Stimulated activated naive CD4-positive, alpha-beta T cell (primary cell): ENCODE data around the gene MSANTD1.

Source experiments
- DNase-seq, 6 experiments: peaks; one replicate each; lab custom pipeline; 2025; lab: John Stamatoyannopoulos, UW

The MSANTD1 gene

DNA sequence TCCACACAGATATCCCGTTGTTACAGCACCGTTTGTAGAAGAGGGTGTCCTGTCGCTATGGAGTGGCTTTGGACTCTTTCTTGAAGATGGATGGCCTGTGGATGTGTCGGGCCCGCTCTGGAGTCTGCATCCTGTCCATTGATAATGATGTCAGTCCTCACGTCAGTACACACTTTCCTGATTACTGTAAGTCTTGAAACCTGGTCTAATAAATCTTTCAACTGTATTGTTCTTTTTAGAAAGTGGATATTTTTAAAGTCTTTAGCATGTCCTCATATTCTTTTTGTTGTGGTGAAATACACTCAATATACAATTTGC lies 14.9 kb downstream of the MSANTD1 start:
- no peak for DNase-seq

DNA sequence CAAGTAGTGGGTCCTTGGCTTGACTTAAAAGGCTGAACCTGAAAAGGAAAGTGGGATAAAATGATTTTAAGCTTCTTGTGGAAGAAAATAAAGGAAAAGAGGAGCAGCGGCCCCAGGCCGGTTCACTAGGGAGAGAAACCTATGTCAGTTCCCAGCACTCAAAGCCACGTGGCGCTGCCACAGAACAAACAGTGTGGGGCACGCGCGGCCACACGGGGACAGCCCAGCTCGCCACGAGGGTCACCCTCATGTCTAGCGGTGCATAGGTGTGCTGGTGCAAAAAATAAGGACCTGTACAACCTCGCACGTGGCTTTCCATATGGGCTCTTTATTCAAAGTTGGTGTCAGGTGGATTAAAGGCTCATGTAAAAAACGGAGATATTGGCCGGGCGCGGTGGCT lies 17.1 kb downstream of the MSANTD1 start:
- DNase-seq = no peak

DNA sequence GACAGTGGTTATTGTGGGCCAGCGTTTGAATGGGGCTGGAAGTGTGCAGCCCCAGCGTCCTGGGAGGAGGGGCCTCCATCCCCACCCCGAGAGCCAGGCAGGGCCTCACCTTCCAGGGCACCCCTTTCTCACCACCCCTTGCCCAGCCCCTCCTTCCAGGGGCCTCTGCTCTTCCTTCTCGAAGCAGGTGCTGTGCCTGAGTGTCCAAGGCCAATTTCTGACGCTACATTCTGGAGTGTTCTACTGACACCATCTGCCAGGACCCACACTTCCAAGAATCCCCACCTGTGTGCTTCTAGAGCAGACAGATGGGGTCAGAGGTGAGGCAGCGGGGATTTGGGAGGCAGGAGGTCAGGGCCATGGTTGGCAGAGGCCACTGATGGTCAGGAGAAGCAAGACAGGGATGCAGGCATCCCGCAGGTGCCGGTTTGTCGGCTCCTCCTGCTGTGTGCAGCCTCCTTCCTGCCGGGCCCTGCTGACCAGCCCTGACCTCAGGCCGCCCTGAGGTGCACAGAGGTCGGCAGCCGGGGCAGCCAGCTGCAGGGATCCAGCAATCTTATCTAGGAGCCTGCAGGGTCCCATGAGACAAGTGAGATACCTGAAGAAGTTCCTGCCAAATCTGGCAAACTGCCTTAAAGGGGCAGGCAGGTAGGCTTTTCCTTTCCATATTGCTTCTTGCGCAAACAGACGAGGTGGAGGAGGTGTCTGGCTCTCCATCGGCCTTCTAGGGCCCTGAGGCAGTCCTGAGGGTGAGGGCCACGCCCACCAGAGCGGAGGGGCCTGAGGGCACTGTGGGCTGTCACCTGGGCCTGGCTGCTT lies 18.8 kb downstream of the MSANTD1 start:
- no peak for DNase-seq

DNA sequence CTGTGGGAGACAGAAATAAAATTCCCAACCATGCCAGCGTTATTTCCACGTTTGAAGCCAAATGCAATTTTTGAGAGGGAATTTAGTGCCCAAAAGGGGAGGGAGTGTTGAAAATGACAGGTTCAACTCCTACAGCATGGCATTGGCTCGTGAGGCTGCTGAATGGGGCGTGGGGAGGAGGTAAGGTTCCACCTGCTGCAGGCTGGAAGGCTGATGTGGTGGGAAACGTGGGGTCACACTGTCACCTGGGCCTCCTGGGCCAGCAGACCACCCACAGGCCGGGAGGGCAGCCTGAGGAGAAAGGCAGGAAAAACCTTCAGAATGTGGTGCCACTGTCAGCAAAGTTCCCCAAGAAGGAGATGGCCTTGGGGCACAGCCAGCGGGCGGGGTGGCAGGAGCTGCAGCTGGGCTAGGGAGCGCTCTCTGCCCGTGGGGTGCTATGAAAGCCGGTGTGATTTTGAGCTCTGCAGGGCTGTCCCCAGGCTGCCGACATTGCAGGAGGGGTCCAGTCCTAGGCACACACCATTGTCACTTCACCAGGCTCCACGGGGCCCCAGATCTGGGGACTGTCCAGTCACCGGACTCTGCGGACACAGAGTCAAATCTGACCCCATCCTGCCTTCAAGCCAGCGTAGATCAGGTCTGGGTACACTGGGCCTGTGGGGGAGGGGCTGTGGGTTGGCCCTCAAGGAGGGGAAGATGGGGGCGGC lies 19.6 kb downstream of the MSANTD1 start:
- DNase-seq = no peak

DNA sequence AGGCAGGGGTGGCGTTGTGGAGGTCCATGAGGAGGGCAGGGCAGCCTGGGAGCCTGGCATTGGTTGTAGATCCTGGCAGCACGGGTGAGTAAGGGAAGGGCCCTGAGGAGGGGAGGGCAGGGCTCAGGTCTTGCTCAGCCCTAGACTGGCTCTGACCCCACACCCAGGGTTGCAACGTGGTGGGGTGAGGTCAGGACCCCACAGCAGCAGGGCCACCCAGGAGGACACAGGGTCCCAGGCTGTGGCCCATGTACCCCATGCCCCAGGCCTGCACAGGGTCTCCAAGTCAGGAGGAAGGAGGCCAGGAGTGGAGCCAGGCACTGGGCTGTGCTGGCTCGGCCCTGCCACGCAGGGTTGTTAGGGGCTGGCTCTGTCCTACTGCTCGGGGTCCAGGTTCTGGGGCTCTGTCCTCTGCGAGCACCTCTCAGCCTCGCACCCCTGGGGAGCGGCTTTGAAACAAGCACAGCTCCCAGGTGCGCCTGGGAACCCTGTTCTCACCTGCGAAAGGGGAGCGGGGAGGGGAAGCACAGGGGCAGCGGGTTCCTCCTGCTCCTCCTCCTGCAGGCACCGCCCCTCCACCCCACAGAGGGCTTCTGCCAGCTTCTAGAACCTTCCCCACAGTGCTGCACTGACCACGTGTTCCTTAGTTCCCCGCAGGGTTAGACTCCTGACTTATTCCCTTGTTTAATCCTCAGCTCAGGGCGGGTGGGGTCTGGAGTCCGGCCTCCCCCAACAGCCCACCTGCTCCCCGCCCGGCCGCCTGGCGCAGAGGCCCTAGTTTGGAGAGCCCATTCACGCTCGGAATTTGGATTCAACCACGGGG lies 20.4 kb downstream of the MSANTD1 start:
- DNase-seq = no peak

DNA sequence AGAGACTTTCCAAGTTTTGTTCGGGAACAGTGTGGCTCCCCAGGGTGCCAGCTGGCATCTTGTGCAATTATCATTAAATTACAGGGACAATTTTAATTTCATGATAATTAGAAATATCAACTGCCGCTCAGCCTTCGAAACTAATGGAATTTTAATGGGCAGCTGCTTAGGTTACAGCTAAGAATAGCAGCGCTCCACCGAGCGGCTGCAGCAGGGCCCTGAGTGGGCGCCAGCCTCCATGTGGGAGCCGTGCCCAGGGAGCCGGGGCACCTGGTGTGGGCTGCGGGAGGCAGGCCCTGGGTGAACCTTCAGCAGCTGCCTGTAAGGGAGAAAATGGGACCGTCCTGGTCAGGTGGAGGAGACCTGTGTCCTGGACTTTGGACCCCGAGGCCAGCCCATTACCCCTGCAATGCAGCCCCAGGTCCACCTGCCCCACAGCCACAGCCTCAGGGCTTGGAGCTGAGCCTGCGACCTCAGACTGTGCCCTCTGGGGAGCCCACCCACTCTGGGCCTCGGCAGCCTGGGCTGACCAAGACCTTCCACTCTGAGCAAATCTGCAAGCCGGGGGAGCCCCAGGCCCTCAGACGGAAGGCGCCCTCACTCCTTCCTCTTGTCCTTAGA lies 21.1 kb downstream of the MSANTD1 start:
- no peak for DNase-seq

DNA sequence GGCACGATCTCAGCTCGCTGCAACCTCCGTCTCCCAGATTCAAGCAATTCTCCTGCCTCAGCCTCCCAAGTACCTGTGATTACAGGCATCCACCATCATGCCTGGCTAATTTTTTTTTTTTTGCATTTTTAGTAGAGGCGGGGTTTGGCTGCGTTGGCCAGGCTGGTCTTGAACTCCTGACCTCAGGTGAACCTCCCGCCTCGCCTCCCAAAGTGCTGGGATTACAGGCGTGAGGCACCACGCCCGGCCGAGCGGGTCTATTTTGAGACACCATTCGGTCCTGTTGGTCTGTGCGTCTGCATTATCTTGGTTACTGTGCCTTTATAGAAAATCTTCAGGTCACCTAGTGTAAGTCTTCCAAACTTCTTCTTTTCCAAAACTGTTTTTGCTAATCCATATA lies 22.2 kb downstream of the MSANTD1 start:
- no peak for DNase-seq

DNA sequence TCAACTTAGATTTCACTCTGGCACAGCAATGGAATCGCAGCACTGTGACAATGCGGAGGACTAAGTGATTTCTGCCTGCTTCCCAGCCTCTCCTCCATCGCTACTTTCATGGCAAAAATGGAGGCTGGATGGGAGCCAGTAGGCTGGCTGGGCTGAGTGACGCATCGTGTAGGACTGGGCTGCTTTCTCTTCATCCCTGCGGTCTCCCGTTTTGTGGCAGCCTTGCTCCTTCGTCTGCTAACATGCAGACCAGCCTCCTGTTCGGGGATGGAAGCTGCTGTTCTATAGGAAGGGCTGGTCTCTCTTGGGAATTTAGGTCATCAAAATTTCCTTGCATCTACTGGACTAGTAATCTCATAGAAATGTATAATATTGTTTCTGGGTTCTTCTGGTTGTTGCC lies 28.0 kb downstream of the MSANTD1 start:
- no peak for DNase-seq

DNA sequence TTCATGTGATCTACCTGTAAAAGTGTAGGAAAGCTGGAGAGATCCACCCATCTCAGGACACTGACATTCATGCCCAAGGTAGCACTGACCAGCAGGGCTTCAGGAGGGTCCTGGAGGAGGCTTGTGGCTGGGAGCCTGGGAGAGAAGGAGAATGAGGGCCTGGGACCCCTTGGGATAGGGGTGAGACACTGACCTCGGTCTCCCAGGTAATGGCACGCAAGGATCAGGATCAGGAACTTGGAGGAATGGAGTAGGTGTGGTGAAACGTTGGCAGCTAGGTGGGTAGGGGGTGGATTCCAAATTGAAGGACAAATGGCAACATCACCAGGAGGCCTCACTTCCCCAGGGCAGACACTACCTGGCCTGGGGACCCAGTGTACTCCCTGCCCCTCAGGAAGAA lies 31.5 kb downstream of the MSANTD1 start:
- no peak for DNase-seq

DNA sequence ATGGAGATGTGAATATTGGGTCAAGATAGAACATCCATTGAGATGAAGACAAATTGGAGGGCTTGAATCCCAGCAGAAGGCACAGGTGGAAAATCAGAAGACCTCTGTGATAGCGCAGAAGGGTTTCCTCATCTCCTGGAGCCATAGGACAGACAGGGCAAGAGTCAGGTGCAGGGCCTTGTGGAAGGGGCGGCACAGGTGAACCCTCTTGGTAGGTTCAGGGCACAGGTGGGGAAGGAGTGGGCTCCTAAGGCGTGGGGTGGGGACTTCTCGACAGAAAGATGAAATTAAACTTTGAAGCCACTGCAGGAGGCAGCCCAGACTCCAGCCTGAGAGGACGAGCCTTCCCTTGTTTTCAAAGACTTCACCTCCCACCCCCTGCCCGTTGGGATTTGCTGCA lies 34.5 kb downstream of the MSANTD1 start:
- DNase-seq = no peak

DNA sequence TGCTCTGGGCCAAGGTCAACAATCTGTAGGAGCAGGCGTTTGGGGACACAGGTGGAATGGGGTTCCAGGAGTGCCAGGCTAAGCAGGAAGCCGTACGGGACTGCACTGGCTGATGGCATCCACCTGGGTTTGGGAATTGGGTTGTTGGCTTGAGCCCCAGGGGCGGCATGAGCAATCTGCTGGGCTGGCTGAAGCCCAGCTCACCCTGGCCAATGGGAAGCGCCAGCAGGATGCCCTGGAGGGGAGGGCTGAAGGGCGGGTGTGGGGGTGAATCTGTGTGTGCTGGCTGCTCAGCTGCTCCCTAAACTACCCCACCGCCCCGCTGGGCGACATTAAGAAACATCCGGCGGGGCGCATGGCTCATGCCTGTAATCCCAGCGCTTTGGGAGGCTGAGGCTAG lies 35.0 kb downstream of the MSANTD1 start:
- no peak for DNase-seq

DNA sequence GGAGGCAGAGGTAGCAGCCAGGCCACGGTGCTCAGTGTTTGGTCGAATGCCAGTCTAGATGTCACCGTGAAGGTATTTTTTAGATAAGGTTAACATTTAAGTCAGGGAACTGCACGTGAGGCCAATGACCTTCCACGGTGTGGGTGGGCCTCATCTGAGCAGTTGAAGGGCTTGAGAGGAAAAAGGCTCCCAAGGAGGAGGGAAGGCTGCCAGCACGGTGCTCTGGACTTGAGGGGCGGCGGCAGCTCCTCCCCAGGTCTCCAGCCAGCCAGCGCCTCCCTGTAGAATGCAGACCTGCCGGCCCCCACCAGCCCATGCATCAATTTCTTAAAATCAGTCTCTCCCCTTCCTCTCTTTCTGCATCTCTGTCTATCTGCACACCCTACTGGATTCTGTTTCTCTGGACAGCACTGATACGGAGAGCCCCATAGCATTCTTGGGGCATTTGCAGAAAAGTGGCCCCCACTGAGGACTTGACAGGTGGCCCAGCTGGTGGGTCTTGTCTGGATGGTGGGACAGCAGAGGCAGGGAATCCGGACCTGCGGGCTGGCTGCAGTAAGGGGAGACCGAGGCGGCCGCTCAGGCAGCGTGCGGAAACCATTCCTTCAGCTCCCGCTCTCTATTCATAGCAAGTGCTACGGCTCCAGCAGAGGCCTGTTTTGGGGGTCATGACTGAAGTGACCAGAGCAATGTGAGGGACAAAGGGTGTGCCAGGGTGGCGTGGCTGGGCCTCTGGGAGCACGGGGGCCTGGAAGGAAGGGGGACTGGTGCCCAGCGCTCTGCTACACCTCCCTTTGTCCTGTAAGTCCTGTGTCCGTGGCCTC lies 36.0 kb downstream of the MSANTD1 start:
- DNase-seq = no peak

DNA sequence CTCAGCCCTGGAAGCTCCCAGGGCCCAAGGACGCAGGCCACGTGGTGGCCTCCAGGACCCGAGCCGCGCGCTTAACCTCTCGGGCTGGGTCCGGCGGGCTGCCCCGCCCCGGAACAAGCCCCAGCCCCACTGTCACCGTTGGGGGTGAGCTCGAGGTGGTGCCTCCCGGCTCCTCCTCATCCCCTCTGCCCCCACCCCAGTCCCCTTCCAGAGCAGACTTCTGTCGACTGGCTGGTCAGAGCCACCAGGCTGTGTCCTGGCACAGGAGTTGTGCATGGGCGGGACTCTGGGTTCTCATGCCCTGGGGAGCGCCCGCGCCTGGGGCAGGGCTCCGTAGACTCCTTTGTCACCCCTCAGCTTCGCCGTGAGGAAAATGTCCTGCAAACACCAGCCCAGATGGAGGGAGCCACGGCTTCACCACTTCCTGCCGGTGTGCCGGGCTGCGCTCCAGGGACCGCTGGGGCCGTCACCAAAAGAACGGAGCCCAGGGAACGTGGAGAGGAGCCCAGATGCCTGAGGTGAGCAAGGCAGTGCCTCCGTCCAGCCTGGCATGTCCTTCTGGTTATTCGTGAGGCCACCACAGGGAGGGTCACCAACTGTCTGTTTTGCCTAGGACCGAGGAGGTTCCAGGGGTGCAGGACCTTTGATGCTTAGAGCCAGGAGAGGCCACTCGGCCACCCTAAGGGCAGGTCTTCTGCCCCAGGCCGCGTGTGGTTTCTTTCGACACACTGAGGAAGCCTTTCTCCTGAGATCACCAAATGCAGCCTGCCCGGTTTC lies 36.8 kb downstream of the MSANTD1 start:
- DNase-seq = no peak

DNA sequence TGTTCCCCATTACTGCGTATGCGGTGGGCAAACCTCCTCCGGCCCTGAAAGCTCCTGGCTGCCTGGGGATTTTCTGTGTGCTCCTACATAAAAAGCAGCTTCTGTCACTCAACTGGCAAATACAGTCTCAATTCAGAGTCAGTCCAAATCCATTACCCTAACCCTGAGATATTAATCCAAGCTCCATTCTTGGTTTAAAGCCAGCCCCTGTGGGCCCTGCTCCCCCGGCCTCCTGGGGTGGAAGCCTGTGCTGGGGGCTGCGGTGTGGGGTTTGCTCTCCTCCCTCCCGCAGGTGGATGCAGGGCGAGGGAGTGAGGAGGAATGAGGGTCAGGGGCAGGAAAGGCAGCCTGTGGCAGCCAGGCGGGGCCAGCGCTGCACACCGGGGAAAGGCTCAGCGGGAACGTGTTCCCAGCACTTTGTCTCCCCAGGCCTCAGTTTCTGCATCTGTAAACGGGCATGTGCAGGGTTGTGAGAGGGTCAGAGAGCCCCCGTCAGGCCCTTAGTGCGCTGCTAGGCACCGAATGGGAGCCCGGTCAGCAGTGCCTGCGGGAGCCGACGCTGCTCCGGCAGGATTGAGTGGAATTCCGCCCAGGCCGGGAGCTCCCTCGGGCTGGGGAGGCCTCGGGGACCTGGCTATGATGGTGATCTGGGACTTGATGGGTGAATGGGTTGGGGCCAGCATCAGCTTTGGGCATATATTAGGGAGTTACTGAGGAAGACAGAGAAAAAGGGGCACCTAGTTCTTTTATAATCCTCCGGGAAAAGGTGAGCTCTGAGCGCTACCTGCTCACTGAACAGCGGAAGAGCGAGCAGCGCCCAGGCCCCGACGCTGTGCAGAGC lies 37.6 kb downstream of the MSANTD1 start:
- DNase-seq = no peak

DNA sequence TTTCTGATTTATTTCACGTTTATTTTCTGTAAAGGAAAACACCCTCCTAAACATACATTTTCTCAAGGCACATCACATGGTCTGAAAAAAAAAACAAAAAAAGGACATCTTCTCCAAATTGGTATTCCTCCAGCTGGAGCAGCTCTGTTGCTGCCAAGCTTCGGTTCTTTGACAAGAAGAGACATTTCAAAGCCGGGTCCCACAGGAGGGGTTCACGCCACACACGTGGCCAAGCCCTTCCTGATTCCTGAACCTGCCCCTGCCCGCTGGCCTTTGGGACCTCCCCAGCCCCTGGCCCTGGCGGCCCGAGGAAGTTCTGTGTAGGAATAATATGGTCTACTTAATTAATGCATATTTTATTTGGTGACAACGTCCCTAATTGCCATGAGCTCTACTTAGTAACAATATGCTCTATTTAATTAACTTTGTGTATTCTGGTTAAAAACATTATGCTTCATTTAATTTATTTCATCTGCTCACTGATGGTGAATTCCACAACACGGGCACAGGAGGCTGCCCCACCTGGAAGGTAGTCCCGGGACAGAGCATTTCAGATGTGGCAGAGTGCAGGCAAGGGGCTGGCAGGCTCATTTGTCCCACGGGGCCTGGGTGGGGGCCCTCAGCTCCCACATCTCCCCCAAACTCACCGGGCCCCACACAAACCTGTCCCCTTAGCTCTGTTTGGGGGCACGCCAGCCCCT lies 38.5 kb downstream of the MSANTD1 start:
- DNase-seq = no peak

DNA sequence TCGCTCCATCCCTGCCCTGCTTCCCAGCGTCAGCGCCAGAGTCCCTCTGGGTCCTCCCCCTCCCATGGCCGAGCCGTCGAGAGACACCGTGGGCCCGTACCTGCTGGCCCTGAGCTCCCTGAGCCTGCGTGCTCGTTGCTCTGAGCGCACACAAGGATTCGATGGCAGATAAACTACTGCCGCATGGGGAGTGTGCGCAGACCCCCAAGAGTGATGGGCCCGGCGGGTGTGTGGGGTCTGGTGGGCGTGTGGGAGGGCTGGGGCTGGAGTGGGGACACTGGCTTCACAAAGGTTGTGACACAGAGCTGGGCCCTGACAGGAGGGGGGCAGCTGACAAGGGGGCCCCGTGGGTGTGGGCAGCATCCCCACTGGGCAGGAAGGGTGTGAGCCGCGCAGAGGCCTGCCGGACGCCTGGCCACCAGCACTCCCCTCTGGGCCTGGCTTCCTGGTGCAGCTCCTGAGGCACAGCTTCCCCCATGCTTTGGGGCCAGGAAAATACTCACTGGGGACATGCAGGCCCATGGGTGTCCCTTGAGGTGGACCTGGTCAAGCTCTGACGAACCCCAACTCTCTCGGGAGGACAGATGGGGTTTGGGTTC lies 39.1 kb downstream of the MSANTD1 start:
- no peak for DNase-seq

DNA sequence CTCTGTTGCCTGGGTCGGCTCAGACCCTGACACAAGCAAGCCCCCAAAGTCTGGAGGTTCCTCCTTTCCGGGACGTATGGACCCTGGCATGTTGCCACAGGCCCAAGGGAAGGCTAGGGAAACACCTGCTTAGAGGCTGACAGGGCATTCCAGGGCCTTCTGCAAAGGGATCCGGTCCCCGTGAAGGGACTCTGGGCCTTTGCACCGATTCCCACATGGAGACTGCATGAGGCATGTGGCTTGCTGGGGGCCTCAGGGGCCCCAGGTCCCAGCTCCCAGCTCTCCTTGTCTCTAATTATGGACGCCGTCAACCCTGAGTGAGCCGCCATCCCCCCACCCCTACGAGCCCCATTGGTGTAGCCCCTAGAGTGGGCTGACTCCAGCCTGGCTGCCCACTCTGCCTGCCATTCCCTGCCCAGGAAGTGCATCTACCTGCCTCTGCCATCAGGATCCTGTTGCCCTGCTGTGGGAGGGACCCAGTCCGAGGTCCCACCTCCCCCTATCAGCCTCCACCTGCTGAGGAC lies 39.7 kb downstream of the MSANTD1 start:
- DNase-seq = no peak

DNA sequence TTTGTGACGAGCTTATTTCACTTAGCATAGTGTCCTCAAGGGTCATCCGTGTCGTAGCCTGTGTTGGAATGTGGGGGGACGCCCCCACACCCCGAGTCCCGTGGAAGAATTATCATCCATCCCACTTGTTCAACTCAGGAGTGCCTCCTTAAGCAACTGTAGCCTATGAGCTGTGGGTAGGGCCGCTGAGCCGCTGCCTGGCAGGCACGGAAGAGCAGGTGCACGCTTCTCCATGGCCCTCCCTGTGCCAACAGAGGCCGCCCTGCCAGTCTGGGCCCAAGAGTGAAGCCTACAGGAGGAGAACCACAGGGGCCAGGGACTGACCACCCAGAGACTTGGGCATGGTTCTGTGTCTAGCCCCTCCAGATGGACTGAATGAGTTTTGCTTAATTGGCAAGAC lies 41.5 kb downstream of the MSANTD1 start:
- no peak for DNase-seq

DNA sequence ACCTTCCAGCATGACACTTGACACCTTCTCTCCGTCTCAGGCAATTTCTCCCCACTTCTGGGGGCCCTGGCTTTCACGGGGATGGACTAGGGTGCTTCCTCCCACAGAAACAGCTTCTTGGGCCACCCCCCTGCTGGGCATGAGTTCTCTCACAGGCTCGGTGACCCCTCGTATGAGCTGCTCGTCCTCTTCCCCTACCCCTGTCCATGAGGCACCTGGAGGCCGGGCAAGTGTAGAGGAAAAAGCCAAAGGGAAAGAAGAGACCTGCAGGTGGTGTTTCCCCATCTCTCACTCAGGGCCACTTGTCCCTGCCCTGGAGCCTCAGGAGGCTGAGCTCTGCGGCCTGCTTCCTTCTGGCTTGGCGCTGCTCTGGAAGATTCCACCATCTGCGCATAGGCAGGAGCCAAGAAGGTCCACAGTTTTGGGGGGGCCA lies 41.9 kb downstream of the MSANTD1 start:
- no peak for DNase-seq
